GM21381 (cell line): ENCODE data around the gene RFX1.
A peak's percentile ranks its signal among the peaks of the same experiment; 100 is the strongest.

Experiments
- ATAC-seq: cut with Tn5 transposase; IDR thresholded peaks from one replicate; pipeline ENCODE4 v1.9.1; 2021; ENCODE audit warnings: mild to moderate bottlenecking, moderate library complexity; ENCODE audit not compliant: unreplicated experiment

The RFX1 gene

GRCh38 chr19:13962699-13963602 lies 43.2 kb downstream of the RFX1 start:
- ATAC-seq = no peak

DNA sequence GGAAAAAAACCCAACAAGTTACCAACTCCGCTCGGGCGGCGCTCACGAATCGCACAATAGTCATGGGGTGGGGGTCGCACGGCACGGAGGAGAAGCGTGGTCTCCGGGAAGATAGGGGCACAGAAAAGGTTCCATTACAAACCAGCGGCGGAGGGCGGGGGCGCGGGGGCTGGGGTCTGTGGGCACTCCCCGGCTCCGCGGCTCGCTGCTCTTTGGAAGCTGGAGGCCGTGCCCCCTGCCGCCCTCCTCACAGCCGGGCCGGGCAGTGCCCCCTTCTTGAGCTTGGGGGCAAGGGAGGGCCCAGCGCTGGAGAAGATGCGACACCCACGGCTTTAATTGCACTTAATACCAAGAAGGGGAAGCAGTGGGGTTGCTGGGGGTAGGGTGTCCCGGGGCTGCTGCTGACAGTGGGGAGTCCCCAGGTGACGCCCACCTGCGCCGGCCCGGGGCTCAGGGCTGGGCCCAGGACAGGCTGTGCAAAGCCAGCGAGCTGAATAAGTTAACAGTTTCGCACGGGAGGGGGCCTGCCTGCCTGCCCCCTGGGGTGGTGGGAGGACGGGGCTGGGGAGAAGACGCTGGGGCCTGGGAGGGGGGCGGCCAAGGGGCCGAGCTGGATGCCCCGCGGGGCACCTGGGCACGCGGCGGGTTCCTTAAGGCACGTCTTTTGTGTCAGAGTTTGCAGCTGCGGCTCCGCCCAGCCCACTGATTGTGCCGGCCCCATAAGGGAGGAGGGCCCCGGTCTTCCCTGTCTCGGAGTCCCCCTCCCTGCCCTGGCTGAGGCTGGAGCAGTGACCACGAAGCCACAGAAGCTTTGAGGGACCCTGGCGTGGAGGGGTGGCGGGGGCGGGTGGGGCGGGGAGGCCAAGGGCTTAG lies 44.1 kb downstream of the RFX1 start:
- ATAC-seq = no peak

DNA sequence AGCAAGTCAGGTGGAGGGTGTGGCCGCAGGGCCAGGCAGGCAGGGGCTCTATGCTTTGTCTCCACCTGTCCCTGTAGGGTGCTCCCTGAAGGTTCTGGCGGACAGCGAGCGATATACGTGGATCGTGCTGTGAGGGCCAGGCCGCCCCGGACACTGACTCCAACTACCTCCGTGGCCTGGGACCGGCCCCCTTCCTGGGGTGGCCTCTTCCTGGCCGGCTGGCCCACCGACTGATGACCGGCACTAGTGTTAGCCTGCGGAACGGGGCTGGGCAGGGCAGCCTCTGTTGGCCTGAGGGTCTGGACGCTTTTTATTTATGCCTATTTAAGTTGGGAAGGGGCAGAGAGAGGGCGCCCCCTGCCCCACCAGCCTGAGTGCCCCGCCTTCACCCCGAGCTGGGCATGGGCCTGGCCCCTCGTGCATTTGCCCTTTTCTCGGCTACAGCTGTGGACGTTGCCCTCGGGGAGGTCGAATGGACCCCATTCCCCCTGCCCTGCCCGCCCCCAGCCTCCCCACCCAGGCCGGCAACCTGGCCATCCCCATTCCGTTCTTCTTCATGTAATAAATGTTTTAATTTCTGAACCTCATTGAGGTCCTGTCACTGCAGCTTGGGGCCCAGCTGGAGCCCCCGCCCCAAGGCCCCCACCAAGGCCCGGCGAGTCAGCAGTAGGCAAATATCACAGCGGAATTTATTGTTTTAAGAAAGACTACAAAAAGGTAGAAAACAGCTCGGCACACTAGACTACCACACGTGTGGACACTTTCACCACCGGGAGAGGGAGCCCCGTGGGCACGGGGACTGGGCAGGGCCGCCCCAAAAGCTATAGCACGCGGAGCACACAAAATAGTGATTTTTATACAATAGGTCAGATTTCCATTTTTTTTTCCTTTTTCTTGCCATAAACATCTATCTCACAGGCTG lies 45.0 kb downstream of the RFX1 start:
- ATAC-seq = no peak

DNA sequence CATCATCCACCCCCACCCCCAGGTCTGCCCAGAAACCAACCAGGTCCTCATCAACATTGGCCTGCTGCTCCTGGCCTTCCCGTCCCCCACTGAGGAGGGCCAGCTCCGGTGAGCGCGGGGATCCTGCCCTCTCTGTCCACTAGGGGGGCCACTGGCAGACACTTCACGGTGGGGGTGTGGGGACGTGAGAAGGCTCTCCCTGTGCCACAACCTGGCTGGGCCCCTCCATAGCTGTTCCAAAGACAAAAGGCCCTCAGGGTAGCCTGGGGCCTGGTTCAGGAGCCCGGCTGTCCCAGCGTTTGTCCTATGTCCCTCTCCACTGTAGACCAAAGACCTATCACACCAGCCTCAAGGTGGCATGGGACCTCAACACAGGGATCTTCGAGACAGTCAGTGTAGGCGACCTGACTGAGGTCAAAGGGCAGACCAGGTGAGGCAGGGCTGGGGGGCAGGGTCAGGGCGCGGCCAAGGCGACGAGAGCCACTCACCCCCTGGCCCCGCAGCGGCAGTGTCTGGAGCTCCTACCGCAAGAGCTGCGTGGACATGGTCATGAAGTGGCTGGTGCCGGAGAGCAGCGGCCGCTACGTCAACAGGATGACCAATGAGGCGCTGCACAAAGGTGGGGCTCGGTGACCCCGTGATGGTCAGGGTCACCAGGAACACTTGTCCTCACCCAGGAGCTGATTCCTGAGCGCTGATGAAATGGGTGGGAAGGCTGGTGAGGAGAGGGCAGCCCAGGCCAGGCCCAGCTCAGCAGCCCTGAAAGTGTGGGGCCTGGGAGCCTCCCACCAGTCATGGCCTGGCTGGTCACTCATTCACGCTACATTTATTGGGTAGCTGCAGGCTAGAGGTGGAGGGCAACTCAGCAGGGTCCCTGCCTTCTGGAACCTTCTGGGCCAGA lies 45.9 kb downstream of the RFX1 start:
- no peak for ATAC-seq

GRCh38 chr19:13959141-13959961 lies 46.8 kb downstream of the RFX1 start:
- ATAC-seq = no peak

GRCh38 chr19:13958043-13958442 lies 48.1 kb downstream of the RFX1 start:
- no peak for ATAC-seq

DNA sequence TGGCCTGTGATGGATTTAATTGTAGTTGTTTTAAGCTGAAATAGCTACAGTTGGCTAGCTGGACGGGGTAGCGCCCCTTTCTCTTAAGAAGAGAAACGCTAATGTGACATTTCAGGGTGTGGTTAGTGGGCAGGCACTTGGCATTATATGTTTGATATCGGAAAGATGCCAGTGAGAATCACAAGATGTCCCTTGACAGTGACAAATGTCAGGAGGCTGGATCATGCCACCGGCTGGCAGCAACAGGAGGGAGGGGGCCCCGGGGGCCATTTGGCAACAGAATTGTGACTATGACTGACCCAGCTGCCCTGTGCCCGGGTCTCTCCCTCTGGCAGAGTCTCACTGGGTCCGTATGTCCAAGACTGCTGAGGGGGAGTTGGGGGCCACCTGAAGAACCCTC lies 49.1 kb downstream of the RFX1 start:
- no peak for ATAC-seq

- no peak for ATAC-seq
These were observed 49.8 kb downstream of the RFX1 start for GRCh38 chr19:13956365-13956744.

- ATAC-seq = no peak
These were observed 50.3 kb downstream of the RFX1 start for GRCh38 chr19:13955662-13956364.

- ATAC-seq = no peak
These were observed 51.9 kb downstream of the RFX1 start for GRCh38 chr19:13954185-13954584.

DNA sequence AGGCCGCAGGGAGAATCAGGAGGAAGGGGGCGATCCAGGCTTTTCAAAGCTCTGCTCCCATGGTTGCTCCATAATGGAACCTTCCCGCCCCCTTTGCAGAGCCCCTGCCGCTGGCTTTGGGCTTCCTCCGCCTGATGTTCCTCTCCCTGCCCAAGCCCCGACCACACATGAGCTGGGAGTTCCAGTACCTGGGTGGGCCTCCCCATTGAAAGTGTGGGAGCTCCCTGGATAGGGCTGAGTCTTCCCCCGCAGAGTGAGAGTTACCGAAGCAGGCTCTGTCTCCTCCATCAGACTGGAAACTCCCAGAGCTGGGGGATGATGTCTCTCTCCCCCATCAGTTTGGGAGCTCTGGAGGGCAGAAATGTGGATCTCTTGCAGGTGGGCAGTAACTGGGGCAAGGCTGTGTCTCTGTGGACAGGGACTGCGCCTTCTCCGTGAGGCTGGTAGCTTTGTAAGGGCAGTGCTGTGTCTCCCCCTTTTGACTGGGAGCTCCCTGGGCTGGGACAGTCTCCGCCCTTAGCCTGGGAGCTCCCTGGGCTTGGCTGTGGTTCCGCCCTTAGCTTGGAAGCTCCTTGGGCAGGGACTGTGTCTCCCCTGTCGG lies 53.1 kb downstream of the RFX1 start:
- ATAC-seq = no peak

DNA sequence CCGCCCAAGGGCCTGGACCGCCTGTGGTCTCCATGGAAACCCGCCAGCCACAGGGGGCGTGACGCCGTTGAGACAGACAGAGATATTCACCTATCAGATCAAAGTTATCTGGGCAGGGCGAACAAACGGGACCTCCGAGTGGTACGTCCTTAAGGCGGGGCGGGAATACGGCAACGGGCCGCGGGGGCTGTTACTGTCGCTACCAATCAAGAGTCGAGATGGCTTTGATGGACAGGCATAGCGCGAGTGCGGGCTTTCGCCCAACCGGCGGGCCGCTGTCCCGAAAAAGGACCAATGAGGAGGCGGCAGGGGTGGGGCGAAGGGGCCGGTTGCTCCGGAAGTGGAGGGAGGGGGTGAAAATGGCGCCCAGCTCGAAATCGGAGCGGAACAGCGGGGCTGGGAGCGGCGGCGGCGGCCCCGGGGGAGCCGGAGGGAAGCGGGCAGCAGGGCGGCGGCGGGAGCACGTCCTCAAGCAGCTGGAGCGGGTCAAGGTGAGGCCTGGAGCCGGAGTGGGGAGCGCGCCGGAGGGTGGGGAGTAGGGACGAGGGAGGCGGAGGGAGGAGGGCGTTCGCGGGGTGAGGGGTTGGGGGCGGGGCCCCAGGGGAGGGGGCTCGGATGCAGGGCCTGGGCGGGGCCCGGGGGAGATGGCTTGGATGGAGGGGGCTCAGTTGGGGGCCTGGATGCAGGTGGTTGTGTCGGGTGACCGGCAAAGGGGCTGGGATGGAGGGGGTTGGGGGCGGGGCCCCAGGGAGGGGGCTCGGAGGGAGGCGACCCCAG lies 53.8 kb downstream of the RFX1 start, which contains the start of gene DCAF15:
Gene DCAF15, plus strand, starts transcription at position 356 of the 777 bp plus-strand sequence. Its CDS starts 4 bp downstream, at position 360.
- peak; percentile 89 for ATAC-seq

- peak; percentile 6 for ATAC-seq
These were observed 54.3 kb downstream of the RFX1 start for GRCh38 chr19:13951799-13952153.

- ATAC-seq = no peak
These were observed 55.1 kb downstream of the RFX1 start for GRCh38 chr19:13951043-13951442.

DNA sequence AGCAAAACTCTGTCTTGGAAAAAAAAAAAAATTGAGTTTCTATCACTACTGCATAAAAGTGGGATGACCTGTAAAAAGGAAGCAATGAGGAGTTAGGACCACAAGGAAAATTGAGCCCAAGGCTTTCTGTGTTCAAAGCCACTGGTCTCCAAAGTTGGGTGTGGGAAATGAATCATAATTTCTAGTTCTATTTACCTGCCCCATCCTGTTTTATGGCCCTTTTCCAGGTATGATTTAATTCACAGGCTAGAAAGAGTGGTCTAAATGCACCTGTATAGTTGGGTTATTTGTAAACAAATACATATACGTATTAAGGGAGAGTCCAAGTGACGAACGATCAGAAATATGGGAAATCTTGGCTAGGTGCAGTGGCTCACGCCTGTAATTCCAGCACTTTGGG lies 59.7 kb downstream of the RFX1 start:
- ATAC-seq = no peak

DNA sequence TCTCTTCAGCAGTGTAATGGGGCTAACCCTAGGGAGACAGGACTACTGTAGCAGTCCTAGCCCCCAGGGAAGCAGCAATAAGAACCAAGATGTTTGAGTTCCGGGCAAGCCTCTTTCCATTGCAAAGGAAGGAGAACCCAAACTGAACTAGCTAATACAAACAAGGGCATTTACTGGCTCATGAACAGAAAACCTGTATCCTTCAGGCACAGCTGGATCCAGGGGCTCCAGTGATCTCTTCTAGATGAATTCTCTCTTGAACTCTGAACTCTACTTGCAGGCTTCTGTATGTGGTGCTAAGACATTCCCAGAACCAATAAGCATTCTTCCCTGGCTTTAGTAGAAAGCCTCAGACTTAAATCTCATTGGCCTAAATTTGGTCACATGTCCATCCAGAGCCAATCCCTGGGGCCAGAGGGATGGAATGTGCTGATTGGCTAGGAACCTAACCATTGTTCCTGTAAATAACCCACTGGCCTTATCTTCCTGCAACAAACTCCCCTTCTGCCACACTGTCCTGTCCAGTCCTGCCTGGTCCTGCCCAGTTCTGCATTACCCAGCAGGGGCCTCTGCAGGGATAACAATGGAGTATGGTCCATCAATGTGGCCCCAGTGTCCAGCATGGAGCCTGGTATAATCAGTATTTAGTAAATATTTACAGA lies 64.0 kb downstream of the RFX1 start:
- no peak for ATAC-seq
